Measurements from ENCODE around the gene CHCHD10. TPM values are rescaled to one million over a fixed set of nuclear protein-coding genes. Genes with fewer than 3 reads are reported as not detected.

CHCHD10 gene
- total and polyA plus RNA-seq, 2 experiments from 2014 or later = 77.5 to 324 TPM

- no peak for TF ChIP-seq CTCF (IDR thresholded peaks at IDR 0.05; ENCODE audit: low read depth, low read length)
- H3K36me3 ChIP-seq = peaks cover 50% of the 10 kb centered on the region
- H3K27ac ChIP-seq = no peak overlapping the region
- no peak for DNase-seq (ENCODE audit: low read depth in 1 of 2, low spot score in 1 of 2)
- no peak overlapping the region for H3K4me3 ChIP-seq
- no peaks in the 10 kb centered on the region for H3K27me3 ChIP-seq
- no peaks in the 10 kb centered on the region for H3K9me3 ChIP-seq (ENCODE audit: low read depth)
- no peaks in the 10 kb centered on the region for H3K4me1 ChIP-seq (ENCODE audit: low read depth)
These were observed 32.8 kb upstream of the CHCHD10 start for GRCh38 chr22:23800297-23801237.

- peaks cover 50% of the 10 kb centered on the region for H3K36me3 ChIP-seq
- H3K4me1 ChIP-seq (ENCODE audit: low read depth) = peaks cover under 1% of the 10 kb centered on the region
- H3K9me3 ChIP-seq (ENCODE audit: low read depth) = no peaks in the 10 kb centered on the region
- H3K4me3 ChIP-seq = no peak overlapping the region
- no peak overlapping the region for H3K27ac ChIP-seq
- no peaks in the 10 kb centered on the region for H3K27me3 ChIP-seq
- TF ChIP-seq CTCF (IDR thresholded peaks at IDR 0.05; ENCODE audit: low read depth, low read length) = no peak
- DNase-seq (ENCODE audit: low read depth in 1 of 2, low spot score in 1 of 2) = peak in 1 of 2 donors; percentile 42
These were observed 28.7 kb upstream of the CHCHD10 start for GRCh38 chr22:23796461-23796860.

GRCh38 chr22:23793326-23793725 lies 25.6 kb upstream of the CHCHD10 start:
- Histone ChIP-seq H3K36me3 (peaks cover 34% of the 10 kb centered on the region), H3K27ac (no peak overlapping the region)
- no peak for DNase-seq (ENCODE audit: low read depth in 1 of 2, low spot score in 1 of 2)

GRCh38 chr22:23791738-23792645 lies 24.2 kb upstream of the CHCHD10 start:
- no peaks in the 10 kb centered on the region for H3K27me3 ChIP-seq
- no peak for DNase-seq (ENCODE audit: low read depth in 1 of 2, low spot score in 1 of 2)
- H3K4me1 ChIP-seq (ENCODE audit: low read depth) = peaks cover 23% of the 10 kb centered on the region
- H3K27ac ChIP-seq = no peak overlapping the region
- H3K36me3 ChIP-seq = peaks cover 31% of the 10 kb centered on the region
- TF ChIP-seq CTCF (IDR thresholded peaks at IDR 0.05; ENCODE audit: low read depth, low read length) = no peak
- H3K9me3 ChIP-seq (ENCODE audit: low read depth) = no peaks in the 10 kb centered on the region
- H3K4me3 ChIP-seq = no peak overlapping the region

More at GRCh38 chr22:23793326-23793725, 25.6 kb upstream of the CHCHD10 start:
- Histone ChIP-seq H3K27me3 (no peaks in the 10 kb centered on the region), H3K4me3 (no peak overlapping the region), H3K4me1 (ENCODE audit: low read depth) (peaks cover 16% of the 10 kb centered on the region), H3K9me3 (ENCODE audit: low read depth) (no peaks in the 10 kb centered on the region)
- TF ChIP-seq CTCF (IDR thresholded peaks at IDR 0.05; ENCODE audit: low read depth, low read length) = no peak
